HL-60 (cell line): Measurements from ENCODE around the gene PLCH2.

Source experiments
- CTCF ChIP-seq: IDR thresholded peaks from one replicate; pipeline ENCODE4 v1.5.1; 2011; ENCODE audit warnings: low read length, control low read depth, inconsistent platforms; ENCODE audit not compliant: insufficient read depth
- GABPA ChIP-seq: IDR thresholded peaks from 2 replicates; pipeline ENCODE4 v1.6.1; 2012; ENCODE audit warnings: low read depth
- POLR2AphosphoS5 ChIP-seq: IDR thresholded peaks from 2 replicates; pipeline ENCODE4 v1.6.1; 2012; ENCODE audit warnings: low read depth
- REST ChIP-seq: IDR thresholded peaks from 2 replicates; pipeline ENCODE4 v1.6.1; 2012; ENCODE audit warnings: low read depth; ENCODE audit not compliant: insufficient replicate concordance
- SPI1 ChIP-seq: IDR thresholded peaks from 2 replicates; pipeline ENCODE4 v1.6.1; 2012; ENCODE audit warnings: low read depth, mild to moderate bottlenecking, borderline replicate concordance

- TF ChIP-seq CTCF (no peak), REST (no peak), POLR2AphosphoS5 (no peak), GABPA (no peak), SPI1 (no peak)
Measured at GRCh38 chr1:2516124-2516523, 40.0 kb downstream of the PLCH2 start.
